Testis (tissue), 2 donors: ENCODE measurements around the gene MROH7.

ENCODE experiments used
- POLR2A ChIP-seq: fragments of 450-650 bp; IDR thresholded peaks from one replicate; pipeline ENCODE4 v1.6.1; 2017; ENCODE audit warnings: antibody characterized with exemption, mild to moderate bottlenecking, moderate library complexity
- TF ChIP-seq, protein P1 (sequence below), 3 experiments: fragments of 450-650 bp in 2 of 3; fragments of 200-600 bp in 1 of 3; sonication (generic) in 1 of 3; IDR thresholded peaks; one replicate each; pipeline ENCODE4 v1.5.1; 2016 to 2019; ENCODE audit warnings: antibody characterized with exemption in 3 of 3, mild to moderate bottlenecking in 2 of 3, moderate library complexity in 1 of 3

DNA sequence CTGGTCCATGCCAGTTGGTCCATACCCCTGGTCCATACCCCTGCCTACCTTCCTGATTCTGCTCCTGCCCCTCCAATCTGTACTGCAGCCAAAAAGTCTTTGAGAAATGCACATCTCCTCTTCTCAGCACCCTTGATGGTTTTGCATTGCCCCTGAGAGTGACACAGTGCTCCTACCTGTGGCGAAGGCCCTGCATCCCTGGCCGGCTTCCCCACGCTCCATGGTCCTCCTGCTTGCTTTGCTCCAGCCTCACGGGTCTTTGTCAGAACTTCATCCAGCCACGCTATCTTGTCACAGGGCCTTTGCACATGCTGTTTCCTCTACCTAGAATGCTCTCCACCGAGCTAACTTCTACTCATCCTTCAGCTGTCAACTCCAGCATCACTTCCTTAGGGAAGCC is 41.9 kb downstream of the MROH7 start:
- TF ChIP-seq POLR2A = no peak
- TF ChIP-seq, protein P1, sequence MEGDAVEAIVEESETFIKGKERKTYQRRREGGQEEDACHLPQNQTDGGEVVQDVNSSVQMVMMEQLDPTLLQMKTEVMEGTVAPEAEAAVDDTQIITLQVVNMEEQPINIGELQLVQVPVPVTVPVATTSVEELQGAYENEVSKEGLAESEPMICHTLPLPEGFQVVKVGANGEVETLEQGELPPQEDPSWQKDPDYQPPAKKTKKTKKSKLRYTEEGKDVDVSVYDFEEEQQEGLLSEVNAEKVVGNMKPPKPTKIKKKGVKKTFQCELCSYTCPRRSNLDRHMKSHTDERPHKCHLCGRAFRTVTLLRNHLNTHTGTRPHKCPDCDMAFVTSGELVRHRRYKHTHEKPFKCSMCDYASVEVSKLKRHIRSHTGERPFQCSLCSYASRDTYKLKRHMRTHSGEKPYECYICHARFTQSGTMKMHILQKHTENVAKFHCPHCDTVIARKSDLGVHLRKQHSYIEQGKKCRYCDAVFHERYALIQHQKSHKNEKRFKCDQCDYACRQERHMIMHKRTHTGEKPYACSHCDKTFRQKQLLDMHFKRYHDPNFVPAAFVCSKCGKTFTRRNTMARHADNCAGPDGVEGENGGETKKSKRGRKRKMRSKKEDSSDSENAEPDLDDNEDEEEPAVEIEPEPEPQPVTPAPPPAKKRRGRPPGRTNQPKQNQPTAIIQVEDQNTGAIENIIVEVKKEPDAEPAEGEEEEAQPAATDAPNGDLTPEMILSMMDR (IDR thresholded peaks at IDR 0.05) = no peak
